GM21786 (cell line): ENCODE measurements around the gene ST6GALNAC1.

Source experiments
- ATAC-seq: cut with Tn5 transposase; IDR thresholded peaks from one replicate; pipeline ENCODE4 v1.9.1; 2021; ENCODE audit not compliant: unreplicated experiment

Gene ST6GALNAC1

DNA sequence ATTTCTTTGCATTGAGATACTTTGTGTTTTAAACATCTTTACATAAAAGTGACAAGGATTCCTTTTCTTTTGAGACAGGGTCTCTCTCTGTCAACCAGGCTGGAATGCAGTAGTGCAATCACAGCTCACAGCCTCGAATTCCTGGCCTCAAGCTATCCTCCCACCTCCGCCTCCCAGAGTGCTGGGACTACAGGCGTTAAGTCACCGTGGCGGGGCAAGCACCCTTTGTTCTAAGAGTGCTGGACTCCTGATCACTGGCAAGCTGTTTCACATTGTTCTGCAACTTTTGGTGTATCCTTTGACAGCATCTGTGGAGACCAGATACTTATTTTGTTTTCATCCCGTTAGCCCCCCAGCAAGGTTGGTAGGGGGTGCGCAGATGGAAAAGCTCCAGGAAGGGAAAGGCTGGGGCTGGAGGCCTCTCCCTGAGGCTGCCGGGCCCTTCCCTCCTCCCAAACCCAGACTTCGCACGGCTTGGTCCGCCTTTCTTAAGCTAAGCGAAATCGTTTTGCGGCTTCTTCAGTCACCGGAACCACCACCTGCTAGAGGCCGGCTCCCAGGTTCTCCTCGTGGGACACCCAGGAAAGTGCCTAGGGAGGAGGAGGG, 59.0 kb downstream of the ST6GALNAC1 start:
- ATAC-seq: no peak

DNA sequence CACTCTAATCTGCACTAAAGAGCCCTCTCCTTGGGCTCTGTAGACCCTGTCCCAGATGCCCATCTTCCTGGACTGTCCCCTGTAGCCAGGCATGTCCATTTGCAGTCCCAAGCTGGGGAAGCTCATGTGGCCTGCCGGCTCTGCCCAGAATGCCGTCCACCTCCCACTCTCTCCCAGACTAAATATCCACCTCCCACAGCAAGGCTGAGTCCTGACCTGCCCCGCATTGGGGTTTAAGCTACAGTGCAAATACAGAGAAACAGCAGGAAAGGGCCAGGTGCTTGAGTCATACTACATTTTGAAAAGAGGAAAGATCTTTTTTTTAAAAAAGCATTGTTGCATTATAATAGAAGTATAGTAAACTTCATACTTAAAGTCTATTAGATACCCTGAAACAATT, 60.9 kb downstream of the ST6GALNAC1 start:
- no peak for ATAC-seq

DNA sequence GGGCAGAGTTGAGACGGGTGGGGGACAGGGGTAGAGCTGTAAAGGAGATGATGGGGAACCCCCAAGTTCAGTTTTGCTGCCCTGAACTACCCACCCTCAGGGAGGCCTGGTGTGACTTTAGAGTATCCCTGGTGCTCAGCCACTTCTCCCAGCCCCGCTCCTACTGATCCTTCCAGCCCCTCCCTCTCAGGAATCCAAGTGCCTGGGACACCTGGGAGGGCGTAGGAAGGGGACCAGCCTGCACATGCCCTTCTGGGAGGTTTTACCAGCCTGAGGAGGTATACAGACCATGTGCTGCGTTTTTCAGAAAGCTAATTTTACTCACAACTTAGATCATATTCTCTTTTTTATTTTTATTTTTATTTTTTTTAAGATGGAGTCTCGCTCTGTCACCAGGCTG, 62.0 kb downstream of the ST6GALNAC1 start:
- no peak for ATAC-seq

DNA sequence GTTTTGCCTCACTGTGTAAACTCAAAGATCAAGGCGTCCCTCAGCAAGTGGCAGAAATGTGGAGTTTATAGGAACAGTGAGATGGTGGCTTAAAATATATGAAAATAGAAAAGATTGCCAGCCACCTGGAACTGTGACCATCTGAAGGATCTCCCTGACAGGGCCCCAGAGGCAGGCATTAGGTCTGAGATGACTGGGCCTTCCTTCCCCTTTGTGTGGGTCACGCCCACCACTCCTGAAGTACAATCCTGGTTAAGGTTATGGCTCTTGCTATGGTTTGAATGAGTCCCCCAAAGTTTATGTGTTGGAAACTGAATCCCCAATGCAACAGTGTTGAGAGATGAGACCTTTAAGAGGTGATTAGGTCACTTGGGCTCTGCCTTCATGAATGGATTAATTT, 64.3 kb downstream of the ST6GALNAC1 start:
- no peak for ATAC-seq

DNA sequence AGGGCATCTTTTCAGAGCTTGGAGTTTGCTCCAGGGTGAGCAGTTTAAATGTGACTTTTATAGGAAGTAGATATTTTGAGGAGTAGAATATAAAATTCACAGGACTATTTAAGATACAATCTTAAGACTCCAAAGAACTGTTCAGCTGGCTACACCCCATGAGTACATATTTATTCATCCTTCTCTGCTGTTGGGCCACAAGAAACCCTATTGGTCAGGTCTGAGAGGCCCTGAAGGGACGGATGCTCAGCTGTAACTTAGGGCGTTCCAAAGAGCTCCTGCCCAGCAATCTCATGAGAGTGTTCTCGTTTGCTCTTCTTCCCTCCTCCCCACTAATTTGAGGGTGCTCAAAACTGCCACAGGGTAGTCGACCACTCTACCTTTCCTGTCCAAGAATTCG, 65.2 kb downstream of the ST6GALNAC1 start:
- no peak for ATAC-seq

DNA sequence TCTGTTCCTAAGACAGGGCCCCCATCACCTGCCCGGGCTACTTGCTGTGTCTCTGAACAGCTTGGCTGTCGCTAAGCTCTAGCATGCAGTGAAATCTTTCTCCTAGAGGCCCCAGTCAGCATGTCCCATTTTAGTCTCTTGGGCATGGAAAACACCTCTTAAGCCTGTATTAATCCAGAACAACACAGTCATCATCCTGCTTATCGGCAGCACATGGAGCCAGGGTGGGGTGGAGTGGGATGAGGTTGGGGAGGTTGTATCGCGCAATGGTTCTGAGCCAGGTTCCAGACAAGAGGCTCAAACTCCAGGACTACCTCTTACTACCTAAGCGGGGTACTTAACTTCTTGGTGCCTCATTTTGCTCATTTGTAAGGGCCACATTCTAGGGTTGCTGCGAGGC, 65.7 kb downstream of the ST6GALNAC1 start:
- ATAC-seq: no peak

DNA sequence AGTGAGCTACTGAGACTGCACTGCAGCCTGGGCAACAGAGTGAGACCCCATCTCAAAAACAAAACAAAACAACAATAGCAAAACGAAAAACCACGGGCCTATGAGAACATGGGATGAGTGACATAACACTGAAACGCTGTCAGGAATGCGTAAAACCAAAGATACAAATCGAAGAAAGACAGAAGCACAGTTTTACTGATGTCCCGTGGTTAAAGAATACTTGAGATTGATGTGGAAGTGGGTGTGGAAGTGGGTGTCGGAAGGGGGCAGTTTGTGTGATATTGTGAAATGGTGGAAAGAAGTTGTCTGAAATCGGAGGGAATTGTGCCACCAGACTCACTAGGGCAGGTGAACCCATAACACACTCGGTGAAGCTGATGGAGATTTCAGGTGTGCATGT, 67.4 kb downstream of the ST6GALNAC1 start:
- ATAC-seq: no peak

DNA sequence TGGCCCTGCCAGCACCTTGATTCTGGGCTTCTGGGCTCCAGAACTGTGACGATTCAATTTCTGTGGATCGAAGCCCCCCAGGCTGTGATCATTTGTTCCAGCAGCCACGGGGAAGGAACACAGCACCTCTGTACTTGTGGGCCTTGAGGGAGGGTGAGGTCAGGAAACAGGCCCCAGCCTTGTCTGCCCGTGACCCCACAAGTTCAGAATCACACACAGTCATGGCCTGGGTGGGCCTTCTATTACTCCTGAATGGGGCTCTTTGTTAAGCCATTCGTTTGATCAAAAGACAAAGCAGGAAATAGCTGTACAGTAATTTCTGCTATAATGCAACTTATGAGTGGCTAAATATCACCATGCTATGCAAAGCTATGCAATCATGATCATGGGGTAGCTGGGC, 68.0 kb downstream of the ST6GALNAC1 start:
- no peak for ATAC-seq
